Activated CD4-positive, alpha-beta T cell treated with anti-CD3 and anti-CD28 coated beads for 1 hour (primary cell): ENCODE data around the gene EMC8.
A peak's percentile ranks its signal among the peaks of the same experiment; 100 is the strongest.

Experiments
- DNase-seq: peaks from one replicate; pipeline ENCODE4 v3.0.0-alpha.2; 2020

Gene EMC8

GRCh38 chr16:85752511-85753420 lies 46.6 kb downstream of the EMC8 start:
- DNase-seq = no peak

- no peak for DNase-seq
Measured at GRCh38 chr16:85751698-85752501, 47.4 kb downstream of the EMC8 start.

GRCh38 chr16:85750827-85751697 lies 48.3 kb downstream of the EMC8 start, which contains the start of gene C16orf74:
C16orf74 (minus strand) TSS chr16:85751096; CDS start chr16:85735217, 15,879 bp downstream.
- no peak for DNase-seq

- DNase-seq = no peak
Measured at GRCh38 chr16:85750146-85750826, 49.1 kb downstream of the EMC8 start.

GRCh38 chr16:85749771-85750145 lies 49.6 kb downstream of the EMC8 start:
- no peak for DNase-seq

GRCh38 chr16:85746460-85747215 lies 52.7 kb downstream of the EMC8 start:
- DNase-seq = no peak

- no peak for DNase-seq
Measured at GRCh38 chr16:85738923-85739715, 60.2 kb downstream of the EMC8 start.

- no peak for DNase-seq
Measured at GRCh38 chr16:85736921-85737320, 62.4 kb downstream of the EMC8 start.

- DNase-seq = no peak
Measured at GRCh38 chr16:85735946-85736345, 63.4 kb downstream of the EMC8 start.

- peak; percentile 18 for DNase-seq
Measured at GRCh38 chr16:85735225-85735635, 64.1 kb downstream of the EMC8 start.

- no peak for DNase-seq
Measured at GRCh38 chr16:85734311-85735017, 64.9 kb downstream of the EMC8 start.

- DNase-seq = no peak
Measured at GRCh38 chr16:85733839-85734170, 65.5 kb downstream of the EMC8 start.

- no peak for DNase-seq
Measured at GRCh38 chr16:85733155-85733838, 66.0 kb downstream of the EMC8 start.

GRCh38 chr16:85731179-85731578 lies 68.2 kb downstream of the EMC8 start:
- no peak for DNase-seq

- DNase-seq = no peak
Measured at GRCh38 chr16:85730186-85730465, 69.2 kb downstream of the EMC8 start.

GRCh38 chr16:85729452-85730185 lies 69.7 kb downstream of the EMC8 start:
- no peak for DNase-seq

- no peak for DNase-seq
Measured at GRCh38 chr16:85728879-85729278, 70.5 kb downstream of the EMC8 start.
